Mammary epithelial cell (primary cell): Measurements from ENCODE around the gene IFFO2.

Source experiments
- EZH2 ChIP-seq: IDR thresholded peaks from 2 replicates; pipeline ENCODE4 v1.6.1; 2012; ENCODE audit warnings: low read length, inconsistent platforms, borderline replicate concordance
- TF ChIP-seq, protein P1 (sequence below), 2 donors: IDR thresholded peaks in 1 of 2; conservative IDR thresholded peaks in 1 of 2; 2 replicates each; pipeline ENCODE4 v1.5.1; 2011 to 2012; ENCODE audit warnings: inconsistent platforms in 2 of 2, low read length in 2 of 2, mild to moderate bottlenecking in 2 of 2, control low read depth in 1 of 2, low read depth in 1 of 2; ENCODE audit not compliant: insufficient read depth in 1 of 2; ENCODE audit errors: extremely low read depth in 1 of 2

DNA sequence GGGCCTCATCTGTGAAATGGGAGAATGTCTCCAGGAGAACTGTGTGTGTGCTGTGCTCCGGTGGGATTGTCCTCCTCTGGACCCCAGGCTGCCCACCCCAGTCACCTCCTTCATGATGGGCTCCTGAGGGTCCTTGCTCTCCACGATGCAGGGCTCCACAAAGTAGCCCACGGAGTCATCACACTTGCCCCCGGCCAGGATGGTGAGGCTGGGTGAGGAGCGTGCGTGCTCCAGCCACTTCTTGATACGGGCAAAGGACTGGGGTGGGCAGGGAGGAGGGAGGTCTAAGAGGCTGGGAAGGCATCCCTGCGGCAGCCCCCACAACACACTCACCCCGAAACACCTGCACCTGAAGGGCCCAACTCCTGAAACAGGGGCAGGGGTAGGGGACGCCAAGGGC is 80.3 kb downstream of the IFFO2 start:
- TF ChIP-seq EZH2 = no peak
- TF ChIP-seq, protein P1, sequence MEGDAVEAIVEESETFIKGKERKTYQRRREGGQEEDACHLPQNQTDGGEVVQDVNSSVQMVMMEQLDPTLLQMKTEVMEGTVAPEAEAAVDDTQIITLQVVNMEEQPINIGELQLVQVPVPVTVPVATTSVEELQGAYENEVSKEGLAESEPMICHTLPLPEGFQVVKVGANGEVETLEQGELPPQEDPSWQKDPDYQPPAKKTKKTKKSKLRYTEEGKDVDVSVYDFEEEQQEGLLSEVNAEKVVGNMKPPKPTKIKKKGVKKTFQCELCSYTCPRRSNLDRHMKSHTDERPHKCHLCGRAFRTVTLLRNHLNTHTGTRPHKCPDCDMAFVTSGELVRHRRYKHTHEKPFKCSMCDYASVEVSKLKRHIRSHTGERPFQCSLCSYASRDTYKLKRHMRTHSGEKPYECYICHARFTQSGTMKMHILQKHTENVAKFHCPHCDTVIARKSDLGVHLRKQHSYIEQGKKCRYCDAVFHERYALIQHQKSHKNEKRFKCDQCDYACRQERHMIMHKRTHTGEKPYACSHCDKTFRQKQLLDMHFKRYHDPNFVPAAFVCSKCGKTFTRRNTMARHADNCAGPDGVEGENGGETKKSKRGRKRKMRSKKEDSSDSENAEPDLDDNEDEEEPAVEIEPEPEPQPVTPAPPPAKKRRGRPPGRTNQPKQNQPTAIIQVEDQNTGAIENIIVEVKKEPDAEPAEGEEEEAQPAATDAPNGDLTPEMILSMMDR (conservative IDR thresholded peaks at IDR 0.05 in 1 of 2, IDR thresholded peaks at IDR 0.05 in 1 of 2; ENCODE audit: extremely low read depth in 1 of 2, insufficient read depth in 1 of 2, low read depth in 1 of 2, low read length in 2 of 2) = no peak
